Neuronal stem cell (in vitro differentiated cells): ENCODE measurements around the gene EDAR. TPM values are rescaled to one million over a fixed set of nuclear protein-coding genes. Genes with fewer than 3 reads are reported as not detected.

ENCODE experiments used
- DNase-seq: peaks from one replicate; pipeline ENCODE4 v3.0.0-alpha.2; 2013; ENCODE audit warnings: low spot score
- H2AFZ ChIP-seq: one replicate; pipeline ENCODE4 v1.6.1; 2013; ENCODE audit warnings: mild to moderate bottlenecking, low read length, inconsistent platforms
- H2AK5ac ChIP-seq: 2 replicates; pipeline ENCODE4 v1.6.1; 2013; ENCODE audit warnings: low read depth, mild to moderate bottlenecking, inconsistent platforms, low read length, moderate library complexity, mixed read lengths
- H2BK120ac ChIP-seq: 2 replicates; pipeline ENCODE4 v1.6.1; 2013; ENCODE audit warnings: low read depth, mild to moderate bottlenecking, inconsistent platforms, low read length, moderate library complexity, mixed read lengths
- H2BK12ac ChIP-seq: one replicate; pipeline ENCODE4 v1.6.1; 2013; ENCODE audit warnings: low read length, inconsistent platforms
- H2BK15ac ChIP-seq: 2 replicates; pipeline ENCODE4 v1.6.1; 2013; ENCODE audit warnings: mild to moderate bottlenecking, low read length, inconsistent platforms, mixed read lengths
- H2BK5ac ChIP-seq: one replicate; pipeline ENCODE4 v1.6.1; 2013; ENCODE audit warnings: inconsistent platforms, mild to moderate bottlenecking, low read length, moderate library complexity
- H3K14ac ChIP-seq: one replicate; pipeline ENCODE4 v1.6.1; 2013; ENCODE audit warnings: low read length, inconsistent platforms
- H3K18ac ChIP-seq: 2 replicates; pipeline ENCODE4 v1.6.1; 2013; ENCODE audit warnings: low read length, inconsistent platforms
- H3K23ac ChIP-seq: 2 replicates; pipeline ENCODE4 v1.6.1; 2013; ENCODE audit warnings: low read depth, mild to moderate bottlenecking, mixed read lengths, low read length, inconsistent platforms; ENCODE audit not compliant: poor library complexity
- H3K27ac ChIP-seq: replicated peaks from 3 replicates; pipeline ENCODE4 v1.5.1; 2013; ENCODE audit warnings: low read length, inconsistent platforms
- H3K27me3 ChIP-seq, 3 experiments: 2 replicates each; pipeline ENCODE4 v1.6.1; 2013; ENCODE audit warnings: low read length in 3 of 3, mild to moderate bottlenecking in 2 of 3, inconsistent platforms in 1 of 3, low read depth in 1 of 3, mixed read lengths in 1 of 3, moderate library complexity in 1 of 3; ENCODE audit not compliant: control insufficient read depth in 3 of 3, insufficient read depth in 3 of 3
- H3K36me3 ChIP-seq, 2 donors: replicated peaks in 1 of 2; 2 replicates each; pipeline ENCODE4 v1.6.1; 2013; ENCODE audit warnings: low read length in 2 of 2; ENCODE audit not compliant: control insufficient read depth in 2 of 2, insufficient read depth in 2 of 2
- H3K4ac ChIP-seq: 2 replicates; pipeline ENCODE4 v1.6.1; 2013; ENCODE audit warnings: inconsistent platforms, mild to moderate bottlenecking, low read length, moderate library complexity
- H3K4me1 ChIP-seq, 2 donors: 1 replicate in 1 of 2; 2 replicates in 1 of 2; pipeline ENCODE4 v1.6.1; 2013; ENCODE audit warnings: low read length in 2 of 2, low read depth in 1 of 2; ENCODE audit not compliant: control insufficient read depth in 2 of 2, insufficient read depth in 1 of 2
- H3K4me2 ChIP-seq: one replicate; pipeline ENCODE4 v1.6.1; 2013; ENCODE audit warnings: mild to moderate bottlenecking, low read length, inconsistent platforms; ENCODE audit not compliant: insufficient read depth, poor library complexity, severe bottlenecking
- H3K4me3 ChIP-seq, 2 donors: 2 replicates each; pipeline ENCODE4 v1.5.1; 2013; ENCODE audit warnings: low read length in 2 of 2, mild to moderate bottlenecking in 2 of 2, inconsistent platforms in 1 of 2, moderate library complexity in 1 of 2
- H3K79me1 ChIP-seq: one replicate; pipeline ENCODE4 v1.6.1; 2013; ENCODE audit warnings: low read depth, mild to moderate bottlenecking, inconsistent platforms, low read length, moderate library complexity
- H3K9ac ChIP-seq: one replicate; pipeline ENCODE4 v1.6.1; 2013; ENCODE audit warnings: mild to moderate bottlenecking, low read depth, low read length, inconsistent platforms; ENCODE audit not compliant: poor library complexity
- H3K9me3 ChIP-seq, 2 donors: replicated peaks in 1 of 2; 2 replicates each; pipeline versions ENCODE3 to v1.6.1; 2013; ENCODE audit warnings: low read length in 2 of 2, mild to moderate bottlenecking in 2 of 2, inconsistent platforms in 1 of 2, low read depth in 1 of 2, mixed read lengths in 1 of 2, moderate library complexity in 1 of 2; ENCODE audit not compliant: control insufficient read depth in 2 of 2, insufficient read depth in 1 of 2
- H4K8ac ChIP-seq: one replicate; pipeline ENCODE4 v1.6.1; 2013; ENCODE audit warnings: low read depth, mild to moderate bottlenecking, inconsistent platforms, low read length, moderate library complexity
- H4K91ac ChIP-seq: one replicate; pipeline ENCODE4 v1.6.1; 2013; ENCODE audit warnings: low read length, low read depth, mild to moderate bottlenecking, inconsistent platforms; ENCODE audit not compliant: poor library complexity
- WGBS, 2 donors: extraction: QIAGEN DNeasy Blood & Tissue Kit; methylation state at CpG; one replicate each; pipeline ENCODE4 v1.1.7; 2013; ENCODE audit warnings: missing lambda C conversion rate in 2 of 2, mixed read lengths in 1 of 2; ENCODE audit not compliant: insufficient read length in 2 of 2, insufficient replicate concordance in 1 of 2; ENCODE audit errors: extremely low coverage in 2 of 2; 5-methylcytosine and 5-hydroxymethylcytosine counted together
- polyA plus RNA-seq, 2 experiments: library from polyadenylated mRNA; stranded (reverse); fragments of 200-250 nt; gene quantifications; one replicate each; pipeline ENCODE4 v1.2.3, GENCODE V29; 2013

Gene EDAR
- polyA plus RNA-seq (2013, experiment 1 of 2): not detected
- not detected for polyA plus RNA-seq (2013, experiment 2 of 2)

GRCh38 chr2:108988796-108989713 is at the start of gene EDAR:
TSS of gene EDAR (minus strand) at chr2:108989220. CDS start at chr2:108931014, 58,206 bp downstream.
- no peak within 1 kb of the TSS for H4K91ac ChIP-seq
- H3K79me1 ChIP-seq: no peaks in the 10 kb centered on the region
- peak within 1 kb of the TSS; percentile 34 for H3K23ac ChIP-seq
- H3K36me3 ChIP-seq: no peaks in the 10 kb centered on the region
- no peak within 1 kb of the TSS for H2AK5ac ChIP-seq
- H2BK15ac ChIP-seq: no peak within 1 kb of the TSS
- no peaks in the 10 kb centered on the region for H3K9me3 ChIP-seq
- no peak within 1 kb of the TSS for H3K4ac ChIP-seq
- peak within 1 kb of the TSS; percentile 62 for H3K18ac ChIP-seq
- H2BK120ac ChIP-seq: no peak within 1 kb of the TSS
- no CpG with 5 or more reads among the region's 20 CpGs for WGBS, 2 donors
- H2BK5ac ChIP-seq: no peak within 1 kb of the TSS
- H3K27ac ChIP-seq: no peak within 1 kb of the TSS
- H3K4me1 ChIP-seq: peaks cover 0 to 2% of the 10 kb centered on the region in 2 donors
- H2BK12ac ChIP-seq: no peak within 1 kb of the TSS
- H3K4me3 ChIP-seq: no peak within 1 kb of the TSS
- H3K14ac ChIP-seq: peak within 1 kb of the TSS; percentile 61
- peak within 1 kb of the TSS; percentile 27 for H3K9ac ChIP-seq
- H3K27me3 ChIP-seq: peaks cover 0 to 15% (median 2%) of the 10 kb centered on the region in 3 experiments
- H2AFZ ChIP-seq: no peak within 1 kb of the TSS
- H4K8ac ChIP-seq: no peak within 1 kb of the TSS
- peak; percentile 36 for DNase-seq
- no peak within 1 kb of the TSS for H3K4me2 ChIP-seq

GRCh38 chr2:109033171-109033570 is 44.2 kb upstream of the EDAR start:
- Histone ChIP-seq H2BK12ac (no peak overlapping the region), H2BK15ac (no peak overlapping the region), H3K14ac (no peak overlapping the region), H3K18ac (no peak overlapping the region), H4K8ac (no peak overlapping the region), H3K4ac (no peak overlapping the region), H2AK5ac (no peak overlapping the region), H3K23ac (no peak overlapping the region), H3K4me2 (no peak overlapping the region), H2BK5ac (no peak overlapping the region), H2AFZ (no peak overlapping the region), H3K4me1 (peaks cover 4 to 21% of the 10 kb centered on the region in 2 donors), H3K27ac (no peak overlapping the region), H4K91ac (no peak overlapping the region), H3K27me3 (peaks cover 0 to 47% (median 10%) of the 10 kb centered on the region in 3 experiments), H3K36me3 (no peaks in the 10 kb centered on the region), H3K4me3 (no peak overlapping the region), H3K9me3 (peaks cover 0 to 7% of the 10 kb centered on the region in 2 donors), H3K9ac (no peak overlapping the region), H3K79me1 (no peaks in the 10 kb centered on the region), H2BK120ac (no peak overlapping the region)
- no peak for DNase-seq
- no CpG with 5 or more reads among the region's 6 CpGs for WGBS, 2 donors

- H3K9me3 ChIP-seq: peaks cover 0 to 7% of the 10 kb centered on the region in 2 donors
- no peaks in the 10 kb centered on the region for H3K79me1 ChIP-seq
- no peak overlapping the region for H4K91ac ChIP-seq
- no peak for DNase-seq
- H3K27me3 ChIP-seq: peaks cover 0 to 50% (median 10%) of the 10 kb centered on the region in 3 experiments
- H2AFZ ChIP-seq: no peak overlapping the region
- H4K8ac ChIP-seq: no peak overlapping the region
- H3K18ac ChIP-seq: peak overlapping the region; percentile 41
- no peak overlapping the region for H2BK120ac ChIP-seq
- H3K4ac ChIP-seq: no peak overlapping the region
- no peak overlapping the region for H2AK5ac ChIP-seq
- no peak overlapping the region for H3K4me3 ChIP-seq
- no CpG with 5 or more reads among the region's 9 CpGs for WGBS, 2 donors
- H3K9ac ChIP-seq: no peak overlapping the region
- H3K4me1 ChIP-seq: peaks cover 4 to 21% of the 10 kb centered on the region in 2 donors
- H3K36me3 ChIP-seq: no peaks in the 10 kb centered on the region
- H3K4me2 ChIP-seq: peak overlapping the region; percentile 85
- H2BK15ac ChIP-seq: no peak overlapping the region
- H3K14ac ChIP-seq: no peak overlapping the region
- H3K27ac ChIP-seq: no peak overlapping the region
- H2BK12ac ChIP-seq: no peak overlapping the region
- no peak overlapping the region for H2BK5ac ChIP-seq
- no peak overlapping the region for H3K23ac ChIP-seq
Measured at GRCh38 chr2:109032229-109032820, 43.3 kb upstream of the EDAR start.
